Lower leg skin (tissue), 3 donors: ENCODE measurements around the gene SLC27A6.

ENCODE experiments used
- CTCF ChIP-seq, 3 donors: fragments of 450-650 bp; IDR thresholded peaks; one replicate each; pipeline ENCODE4 v1.5.1; 2016; ENCODE audit warnings: antibody characterized with exemption in 3 of 3, mild to moderate bottlenecking in 3 of 3, moderate library complexity in 2 of 3
- POLR2A ChIP-seq, 2 donors: fragments of 450-650 bp; IDR thresholded peaks; one replicate each; pipeline ENCODE4 v1.6.1; 2016 to 2017; ENCODE audit warnings: antibody characterized with exemption in 2 of 2, mild to moderate bottlenecking in 1 of 2, moderate library complexity in 1 of 2

GRCh38 chr5:129065721-129066120 is 100.4 kb downstream of the SLC27A6 start:
- no peak for TF ChIP-seq CTCF (IDR thresholded peaks at IDR 0.05)
- TF ChIP-seq POLR2A (IDR thresholded peaks at IDR 0.05), result no peak
